SU-DHL-6 (cell line): ENCODE measurements around the gene ZNF438.

Experiments used
- H2AFZ ChIP-seq: fragments of 200-600 bp; sonication (generic); 2 replicates; pipeline ENCODE4 v1.6.1; 2014; ENCODE audit warnings: low read depth, mild to moderate bottlenecking, moderate library complexity, mixed read lengths, antibody characterized with exemption, low read length; ENCODE audit not compliant: severe bottlenecking
- H3F3A ChIP-seq: fragments of 200-600 bp; shearing (Covaris generic); 2 replicates; pipeline ENCODE4 v1.6.0; 2016; ENCODE audit warnings: antibody characterized with exemption, mild to moderate bottlenecking; ENCODE audit not compliant: insufficient read depth
- H3K27ac ChIP-seq: fragments of 200-600 bp; sonication (generic); 2 replicates; pipeline ENCODE4 v1.5.1; 2016; ENCODE audit warnings: low read depth, mild to moderate bottlenecking, low read length, moderate library complexity, mixed read lengths
- H3K27me3 ChIP-seq: fragments of 200-600 bp; sonication (generic), shearing (Covaris generic); 2 replicates; pipeline ENCODE4 v1.6.0; 2014; ENCODE audit warnings: mild to moderate bottlenecking, low read length
- H3K36me3 ChIP-seq: fragments of 200-600 bp; sonication (generic); 2 replicates; pipeline ENCODE4 v1.6.1; 2014; ENCODE audit warnings: mild to moderate bottlenecking, low read length, mixed read lengths
- H3K4me2 ChIP-seq: fragments of 300-600, 200-600 bp; shearing (Covaris generic), sonication (generic); 2 replicates; pipeline ENCODE4 v1.6.0; 2014; ENCODE audit warnings: low read length, low read depth, mild to moderate bottlenecking; ENCODE audit not compliant: poor library complexity, severe bottlenecking
- H3K4me3 ChIP-seq: fragments of 200-600 bp; sonication (generic); 2 replicates; pipeline ENCODE4 v1.5.1; 2014; ENCODE audit warnings: antibody characterized with exemption, low read length, mild to moderate bottlenecking, mixed read lengths; ENCODE audit not compliant: insufficient read depth, poor library complexity, severe bottlenecking
- H3K79me2 ChIP-seq: fragments of 200-600 bp; sonication (generic); 2 replicates; pipeline ENCODE4 v1.6.1; 2014; ENCODE audit warnings: mild to moderate bottlenecking, low read length, moderate library complexity; ENCODE audit not compliant: insufficient read depth
- H3K9ac ChIP-seq: fragments of 200-600 bp; sonication (generic); 2 replicates; pipeline ENCODE4 v1.7.0; 2014; ENCODE audit warnings: mild to moderate bottlenecking, low read length
- H3K9me2 ChIP-seq: fragments of 200-600 bp; sonication (generic); replicated peaks from 2 replicates; pipeline ENCODE4 v1.6.1; 2014; ENCODE audit warnings: low read length; ENCODE audit not compliant: insufficient read depth
- H3K9me3 ChIP-seq: fragments of 200-600 bp; sonication (generic); 2 replicates; pipeline ENCODE4 v1.6.1; 2014; ENCODE audit warnings: low read length, mixed read lengths; ENCODE audit not compliant: insufficient read depth
- H4K20me1 ChIP-seq: fragments of 200-600 bp; sonication (generic); 2 replicates; pipeline ENCODE4 v1.6.1; 2014; ENCODE audit warnings: low read depth, mild to moderate bottlenecking, antibody characterized with exemption, low read length, moderate library complexity, mixed read lengths
- EZH2phosphoT487 ChIP-seq: fragments of 200-600 bp; sonication (generic), shearing (Covaris generic); conservative IDR thresholded peaks from 2 replicates; pipeline ENCODE4 v1.6.1; 2018; ENCODE audit warnings: mild to moderate bottlenecking, antibody characterized with exemption, low read length, moderate library complexity, mixed read lengths
- TF ChIP-seq, protein P1 (sequence below): fragments of 200-600 bp; sonication (generic); IDR thresholded peaks from one replicate; pipeline ENCODE4 v1.5.1; 2017; ENCODE audit warnings: antibody characterized with exemption, mild to moderate bottlenecking, low read length, moderate library complexity; ENCODE audit not compliant: insufficient read depth, poor library complexity, severe bottlenecking

ZNF438 gene

DNA sequence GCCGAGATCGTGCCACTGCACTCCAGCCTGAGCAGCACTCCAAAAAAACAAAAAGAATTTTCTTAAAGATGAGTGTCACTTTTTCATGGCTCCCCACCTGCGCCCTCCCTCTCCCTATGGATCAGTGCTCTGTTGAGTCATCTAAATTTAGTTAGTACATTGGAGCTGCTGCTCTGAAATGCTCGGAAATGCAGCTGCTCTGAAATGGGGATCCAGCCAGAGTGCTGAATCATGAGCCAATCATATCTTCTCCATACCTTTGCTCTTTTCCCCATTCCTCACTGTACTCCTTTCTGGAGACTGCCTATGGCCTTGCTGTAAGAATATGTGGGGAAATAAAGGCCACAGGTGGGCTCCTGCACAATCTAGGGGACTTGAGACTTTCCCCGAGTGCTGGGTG, 188.8 kb downstream of the ZNF438 start:
- no peaks in the 10 kb centered on the region for H3K27me3 ChIP-seq
- TF ChIP-seq EZH2phosphoT487 = no peak
- TF ChIP-seq, protein P1, sequence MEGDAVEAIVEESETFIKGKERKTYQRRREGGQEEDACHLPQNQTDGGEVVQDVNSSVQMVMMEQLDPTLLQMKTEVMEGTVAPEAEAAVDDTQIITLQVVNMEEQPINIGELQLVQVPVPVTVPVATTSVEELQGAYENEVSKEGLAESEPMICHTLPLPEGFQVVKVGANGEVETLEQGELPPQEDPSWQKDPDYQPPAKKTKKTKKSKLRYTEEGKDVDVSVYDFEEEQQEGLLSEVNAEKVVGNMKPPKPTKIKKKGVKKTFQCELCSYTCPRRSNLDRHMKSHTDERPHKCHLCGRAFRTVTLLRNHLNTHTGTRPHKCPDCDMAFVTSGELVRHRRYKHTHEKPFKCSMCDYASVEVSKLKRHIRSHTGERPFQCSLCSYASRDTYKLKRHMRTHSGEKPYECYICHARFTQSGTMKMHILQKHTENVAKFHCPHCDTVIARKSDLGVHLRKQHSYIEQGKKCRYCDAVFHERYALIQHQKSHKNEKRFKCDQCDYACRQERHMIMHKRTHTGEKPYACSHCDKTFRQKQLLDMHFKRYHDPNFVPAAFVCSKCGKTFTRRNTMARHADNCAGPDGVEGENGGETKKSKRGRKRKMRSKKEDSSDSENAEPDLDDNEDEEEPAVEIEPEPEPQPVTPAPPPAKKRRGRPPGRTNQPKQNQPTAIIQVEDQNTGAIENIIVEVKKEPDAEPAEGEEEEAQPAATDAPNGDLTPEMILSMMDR = no peak
- H3K4me3 ChIP-seq = no peak overlapping the region
- no peaks in the 10 kb centered on the region for H3K36me3 ChIP-seq
- H2AFZ ChIP-seq = no peak overlapping the region
- no peak overlapping the region for H3K4me2 ChIP-seq
- no peaks in the 10 kb centered on the region for H3K9me2 ChIP-seq
- no peaks in the 10 kb centered on the region for H3K79me2 ChIP-seq
- no peak overlapping the region for H3K9ac ChIP-seq
- H3K9me3 ChIP-seq = no peaks in the 10 kb centered on the region
- no peaks in the 10 kb centered on the region for H3F3A ChIP-seq
- H4K20me1 ChIP-seq = no peaks in the 10 kb centered on the region
- no peak overlapping the region for H3K27ac ChIP-seq

DNA sequence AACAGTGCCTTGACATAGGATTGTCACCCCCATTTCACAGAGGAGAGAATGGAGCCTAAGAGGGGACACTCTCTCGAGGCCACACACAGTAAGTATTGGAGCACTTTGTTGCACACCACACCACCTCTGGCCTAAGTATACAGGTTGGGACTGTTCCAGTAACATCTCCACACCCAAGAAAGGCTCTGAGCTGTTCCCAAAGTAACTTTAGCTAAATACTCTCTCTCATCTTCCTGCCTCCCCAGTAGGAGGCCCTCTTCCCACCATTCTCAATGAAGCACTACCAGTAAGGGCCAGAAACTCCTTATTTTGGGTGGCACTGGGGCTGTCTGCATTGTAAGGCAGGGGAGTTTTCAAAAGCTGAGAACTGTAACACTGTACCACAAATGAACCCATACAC, 189.5 kb downstream of the ZNF438 start:
- TF ChIP-seq EZH2phosphoT487 = no peak
- TF ChIP-seq, protein P1 = no peak
- Histone ChIP-seq H2AFZ (no peak overlapping the region), H3K27me3 (no peaks in the 10 kb centered on the region), H3K27ac (no peak overlapping the region), H3K9ac (no peak overlapping the region), H3K9me2 (no peaks in the 10 kb centered on the region), H3K36me3 (no peaks in the 10 kb centered on the region), H3F3A (no peaks in the 10 kb centered on the region), H3K9me3 (no peaks in the 10 kb centered on the region), H3K4me2 (no peak overlapping the region), H3K79me2 (no peaks in the 10 kb centered on the region), H4K20me1 (no peaks in the 10 kb centered on the region), H3K4me3 (no peak overlapping the region)

GRCh38 chr10:30840395-30841050, 191.1 kb downstream of the ZNF438 start:
- H2AFZ ChIP-seq = no peak overlapping the region
- H4K20me1 ChIP-seq = no peaks in the 10 kb centered on the region
- no peak overlapping the region for H3K4me2 ChIP-seq
- H3K36me3 ChIP-seq = no peaks in the 10 kb centered on the region
- H3K27me3 ChIP-seq = no peaks in the 10 kb centered on the region
- no peak for TF ChIP-seq EZH2phosphoT487
- TF ChIP-seq, protein P1 = no peak
- H3K4me3 ChIP-seq = no peak overlapping the region
- no peaks in the 10 kb centered on the region for H3F3A ChIP-seq
- H3K9me2 ChIP-seq = no peaks in the 10 kb centered on the region
- H3K9ac ChIP-seq = no peak overlapping the region
- H3K9me3 ChIP-seq = no peaks in the 10 kb centered on the region
- no peaks in the 10 kb centered on the region for H3K79me2 ChIP-seq
- H3K27ac ChIP-seq = no peak overlapping the region
